ENCODE results near the gene PPP2R2C.

Gene PPP2R2C

GRCh38 chr4:6367371-6367851, 105.0 kb downstream of the PPP2R2C start:
- DNase-seq (ENCODE audit: low read depth in 2 of 2, low spot score in 1 of 2): no peak

- no peak for DNase-seq (ENCODE audit: low read depth in 2 of 2, low spot score in 1 of 2)
Observed at GRCh38 chr4:6366581-6366980, 105.8 kb downstream of the PPP2R2C start.

DNA sequence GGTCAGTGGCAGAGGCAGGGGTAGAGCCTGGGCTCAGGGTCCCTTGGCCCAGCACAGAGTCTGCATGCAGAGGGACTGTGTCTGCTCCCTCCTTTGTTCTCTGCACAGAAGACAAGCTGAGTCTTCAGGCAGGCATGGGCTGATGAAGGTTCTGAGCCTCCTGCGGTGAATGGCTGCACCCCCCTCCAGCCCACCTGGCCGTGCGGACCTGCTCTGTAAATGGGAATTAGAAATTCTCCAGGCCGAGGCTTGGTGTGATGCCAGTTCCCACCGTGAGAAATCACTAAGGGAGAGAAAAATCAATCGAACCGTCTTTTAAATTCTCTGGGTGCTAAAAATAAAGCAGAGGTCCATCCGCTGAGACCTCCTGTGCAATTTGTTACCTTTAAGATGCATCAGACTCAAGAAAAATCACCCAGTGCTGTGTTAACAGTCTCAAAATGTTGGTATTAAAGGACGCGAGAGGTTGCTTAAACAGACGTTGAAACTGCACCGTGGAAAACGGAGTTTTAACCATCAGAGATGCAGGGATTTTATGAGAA, 106.8 kb downstream of the PPP2R2C start:
- DNase-seq (ENCODE audit: low read depth in 2 of 2, low spot score in 1 of 2): no peak

- DNase-seq (ENCODE audit: low read depth in 2 of 2, low spot score in 1 of 2): no peak
Observed at GRCh38 chr4:6364581-6364980, 107.8 kb downstream of the PPP2R2C start.

GRCh38 chr4:6364146-6364545, 108.3 kb downstream of the PPP2R2C start:
- DNase-seq (ENCODE audit: low read depth in 2 of 2, low spot score in 1 of 2): no peak

DNA sequence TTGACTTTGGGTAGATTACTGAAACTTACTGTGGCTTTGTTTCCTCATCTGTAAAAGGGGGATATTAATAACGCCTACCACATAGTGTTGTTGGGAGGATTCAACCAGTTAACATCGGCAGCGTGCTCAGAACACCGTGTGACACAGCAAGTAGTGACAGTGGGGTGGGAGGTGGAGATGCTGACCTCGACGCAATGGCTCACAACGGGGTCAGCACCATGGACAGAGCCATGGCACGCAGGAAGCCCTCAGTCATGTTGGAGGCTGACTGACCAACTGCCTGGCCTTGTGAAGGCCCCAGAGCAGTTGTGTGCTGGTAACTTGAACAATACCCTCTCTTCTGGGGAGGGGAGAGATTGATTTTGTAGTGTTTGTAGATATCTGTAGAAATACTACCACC, 109.5 kb downstream of the PPP2R2C start:
- no peak for DNase-seq (ENCODE audit: low read depth in 2 of 2, low spot score in 1 of 2)

DNA sequence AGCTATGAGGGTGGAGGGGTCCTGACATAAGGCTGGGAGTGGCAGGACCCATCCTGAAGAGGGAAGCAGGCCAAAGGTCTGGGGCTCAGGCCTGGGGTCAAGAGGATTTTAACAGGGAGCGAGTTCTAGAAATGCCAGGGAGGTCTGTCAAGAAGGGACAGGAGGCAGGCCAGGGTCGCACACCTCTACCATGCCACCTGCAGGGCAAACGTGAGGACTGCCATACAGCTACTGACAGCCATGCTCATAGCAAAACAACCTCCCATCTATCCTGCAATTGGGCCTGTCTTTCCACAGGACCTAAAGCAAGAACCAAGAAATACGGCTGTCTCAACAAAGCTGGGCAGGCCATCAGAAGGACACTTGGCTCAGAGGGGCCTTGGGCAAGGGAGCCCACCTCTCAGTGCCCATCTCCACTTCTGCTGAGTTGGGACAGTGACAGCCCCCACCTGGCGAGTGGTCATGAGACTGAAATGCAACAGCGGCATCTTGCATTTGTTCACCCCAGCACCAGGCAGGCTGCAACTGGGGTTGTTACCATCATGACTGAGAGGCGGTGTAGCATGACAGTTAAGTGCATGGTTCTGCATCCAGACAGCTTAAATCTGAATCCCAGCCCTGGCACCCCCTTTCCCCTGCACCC, 110.0 kb downstream of the PPP2R2C start:
- no peak for DNase-seq (ENCODE audit: low read depth in 2 of 2, low spot score in 1 of 2)

- DNase-seq (ENCODE audit: low read depth in 2 of 2, low spot score in 1 of 2): no peak
Observed at GRCh38 chr4:6361076-6361784, 111.2 kb downstream of the PPP2R2C start.

GRCh38 chr4:6360385-6360784, 112.0 kb downstream of the PPP2R2C start:
- no peak for DNase-seq (ENCODE audit: low read depth in 2 of 2, low spot score in 1 of 2)

DNA sequence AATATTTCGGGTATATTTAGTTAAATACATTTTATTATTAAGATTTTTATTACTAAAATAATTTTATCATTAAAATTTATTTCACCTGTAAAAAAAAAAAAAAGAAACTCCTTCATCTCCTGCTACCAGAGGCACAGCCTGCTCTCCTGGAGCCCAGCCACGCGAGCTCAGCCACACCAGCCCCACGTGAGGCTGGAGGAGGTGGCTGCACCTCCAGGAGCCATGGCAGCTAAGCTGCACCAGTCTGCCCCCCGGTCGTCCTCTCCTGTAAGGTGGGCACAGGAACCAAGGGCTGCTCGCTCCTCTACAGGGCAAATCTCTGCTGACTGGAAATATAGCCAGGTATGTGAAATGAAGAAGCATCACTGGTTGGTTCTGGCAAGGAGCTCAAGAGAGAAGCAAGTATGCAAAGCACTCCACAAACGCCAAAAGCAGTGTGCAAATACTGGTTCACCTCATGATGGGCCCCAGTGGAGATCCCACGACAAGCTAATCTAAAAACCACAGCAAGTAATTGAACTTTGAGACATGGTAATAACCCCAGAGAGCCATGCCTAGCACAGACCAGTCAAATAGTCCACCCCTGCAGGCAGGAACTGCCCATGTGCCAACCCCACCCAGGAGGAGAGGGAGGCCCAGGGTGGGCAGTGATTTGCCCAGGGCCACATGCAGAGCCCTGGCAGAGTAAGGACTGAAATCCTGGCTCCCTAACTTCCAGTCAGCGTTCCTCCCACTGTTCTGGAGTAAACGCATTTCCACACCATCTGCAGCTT, 112.7 kb downstream of the PPP2R2C start:
- DNase-seq (ENCODE audit: low read depth in 2 of 2, low spot score in 1 of 2): no peak

- no peak for DNase-seq (ENCODE audit: low read depth in 2 of 2, low spot score in 1 of 2)
Observed at GRCh38 chr4:6357476-6357875, 114.9 kb downstream of the PPP2R2C start.

GRCh38 chr4:6356076-6356560, 116.3 kb downstream of the PPP2R2C start:
- DNase-seq (ENCODE audit: low read depth in 2 of 2, low spot score in 1 of 2): no peak

DNA sequence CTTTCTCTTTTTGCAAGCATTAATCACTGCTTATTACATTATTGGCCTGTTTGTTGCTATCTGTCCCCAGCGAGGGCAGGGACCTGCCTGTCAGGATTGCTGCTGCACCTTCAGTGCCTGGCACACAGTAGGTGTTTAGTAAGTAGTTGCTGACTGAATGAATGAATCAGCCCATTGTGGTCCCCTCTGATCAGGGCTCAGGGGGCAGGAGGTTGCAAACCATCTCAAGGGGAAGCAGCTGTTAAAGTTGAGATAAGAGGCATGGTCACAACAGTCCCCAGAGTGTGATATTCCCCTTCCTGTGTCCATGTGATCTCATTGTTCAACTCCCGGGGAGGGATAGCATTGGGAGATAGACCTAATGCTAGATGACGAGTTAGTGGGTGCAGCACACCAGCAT, 117.4 kb downstream of the PPP2R2C start:
- DNase-seq (ENCODE audit: low read depth in 2 of 2, low spot score in 1 of 2): no peak

DNA sequence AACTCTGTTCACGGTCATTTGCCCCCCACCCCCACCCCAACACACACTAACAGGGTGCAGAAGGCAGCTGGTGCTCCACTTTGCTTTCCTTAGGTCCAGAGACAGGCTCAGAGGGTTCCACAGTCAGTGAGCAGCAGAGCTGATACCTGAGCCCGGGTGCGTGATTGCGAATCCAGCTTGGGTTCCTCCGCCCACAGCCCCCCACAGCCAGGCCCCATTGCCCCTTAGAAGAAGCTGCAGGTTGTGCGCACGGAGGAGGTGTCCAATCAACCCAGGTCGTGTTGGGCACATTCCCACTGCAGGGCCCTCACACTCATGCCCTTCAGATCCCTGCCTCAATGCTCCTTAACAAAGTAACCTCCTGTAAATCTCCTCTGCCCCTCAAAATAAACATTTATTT, 117.8 kb downstream of the PPP2R2C start:
- no peak for DNase-seq (ENCODE audit: low read depth in 2 of 2, low spot score in 1 of 2)

DNA sequence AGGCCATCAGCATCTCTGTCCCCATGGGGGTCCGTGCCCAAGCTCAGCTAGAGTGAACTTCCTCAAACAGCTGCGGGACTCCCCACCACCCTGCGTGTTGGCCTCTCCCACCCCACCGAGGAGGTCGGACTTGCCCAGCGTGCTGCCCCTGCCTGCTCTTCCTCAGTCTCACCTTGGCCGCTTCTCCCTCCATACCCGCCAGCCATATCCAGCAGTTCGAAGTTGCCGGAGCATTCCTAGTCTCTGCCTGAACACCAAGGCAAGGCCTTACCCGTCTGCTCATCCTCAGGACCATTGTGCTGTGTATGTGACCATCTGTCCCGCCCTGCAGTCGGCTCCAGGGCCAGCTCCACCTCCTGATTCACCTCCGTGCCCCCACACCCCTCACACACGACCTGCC, 118.3 kb downstream of the PPP2R2C start:
- DNase-seq (ENCODE audit: low read depth in 2 of 2, low spot score in 1 of 2): no peak

DNA sequence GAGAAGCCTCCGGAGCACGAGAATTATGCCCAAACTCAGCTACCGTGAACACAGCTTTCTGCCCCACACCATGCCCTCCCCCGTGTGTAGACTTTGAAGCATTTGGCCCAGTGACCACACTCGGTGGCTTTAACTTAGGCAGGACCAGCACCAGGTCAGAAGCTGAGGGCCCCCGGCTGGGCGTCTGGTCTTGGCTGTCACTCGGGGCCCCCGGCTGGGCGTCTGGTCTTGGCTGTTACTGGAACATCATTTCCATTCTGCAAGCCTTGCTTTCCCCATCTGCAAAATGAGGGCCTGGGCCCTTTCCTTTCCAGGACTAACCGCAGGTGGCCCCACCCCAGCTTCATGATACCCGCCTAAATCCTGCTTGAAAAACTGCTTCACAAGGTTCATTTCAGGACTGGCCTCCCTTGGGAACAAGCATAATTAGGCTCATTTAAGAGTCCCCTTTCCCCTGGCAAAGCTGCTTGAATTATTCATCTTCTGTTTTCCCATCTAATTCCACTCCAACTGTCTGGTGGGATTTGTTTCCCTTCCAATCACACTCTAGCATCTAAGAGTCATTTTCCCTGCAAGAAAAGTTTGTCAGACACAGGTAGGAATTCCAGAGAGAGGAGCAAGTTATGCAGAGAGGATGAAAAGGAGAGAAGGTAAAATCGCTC, 120.3 kb downstream of the PPP2R2C start:
- no peak for DNase-seq (ENCODE audit: low read depth in 2 of 2, low spot score in 1 of 2)

DNA sequence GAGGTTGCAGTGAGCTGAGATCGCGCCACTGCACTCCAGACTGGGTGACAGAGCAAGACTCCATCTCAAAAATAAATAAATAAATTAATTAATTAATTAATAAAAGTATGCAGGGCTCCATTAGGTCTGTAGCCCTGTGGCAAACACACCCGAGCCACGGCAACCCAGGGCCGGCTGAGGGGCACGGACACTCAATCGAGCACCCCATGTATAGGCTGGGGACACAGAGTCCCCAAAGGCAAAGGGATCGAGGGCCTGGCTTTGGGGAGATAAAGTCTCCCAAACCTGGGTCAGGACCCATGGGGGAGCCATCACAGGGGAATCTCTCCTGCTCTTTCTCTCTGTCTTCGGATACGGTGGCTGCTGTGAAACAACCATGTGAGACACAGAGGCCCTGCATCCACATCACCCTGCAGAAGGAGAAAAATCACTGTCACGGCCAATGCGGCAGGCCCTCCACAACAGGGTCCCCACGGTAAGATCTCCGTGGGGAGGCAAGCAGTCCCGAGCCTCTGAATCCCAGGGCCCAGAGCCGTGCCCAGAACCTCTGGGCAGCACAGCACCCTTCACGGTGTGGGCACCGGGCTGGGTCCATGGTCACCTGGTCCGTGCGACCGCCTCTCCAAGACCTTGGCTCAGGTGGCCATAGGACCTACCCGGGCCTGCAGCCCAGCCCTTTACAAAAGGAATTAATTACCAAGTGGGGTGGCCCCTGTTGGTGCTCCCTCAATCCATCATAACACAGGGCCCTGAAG, 121.0 kb downstream of the PPP2R2C start:
- DNase-seq (ENCODE audit: low read depth in 2 of 2, low spot score in 1 of 2): no peak

GRCh38 chr4:6350646-6351045, 121.8 kb downstream of the PPP2R2C start:
- DNase-seq (ENCODE audit: low read depth in 2 of 2, low spot score in 1 of 2): no peak

GRCh38 chr4:6349896-6350603, 122.4 kb downstream of the PPP2R2C start:
- DNase-seq (ENCODE audit: low read depth in 2 of 2, low spot score in 1 of 2): no peak

DNA sequence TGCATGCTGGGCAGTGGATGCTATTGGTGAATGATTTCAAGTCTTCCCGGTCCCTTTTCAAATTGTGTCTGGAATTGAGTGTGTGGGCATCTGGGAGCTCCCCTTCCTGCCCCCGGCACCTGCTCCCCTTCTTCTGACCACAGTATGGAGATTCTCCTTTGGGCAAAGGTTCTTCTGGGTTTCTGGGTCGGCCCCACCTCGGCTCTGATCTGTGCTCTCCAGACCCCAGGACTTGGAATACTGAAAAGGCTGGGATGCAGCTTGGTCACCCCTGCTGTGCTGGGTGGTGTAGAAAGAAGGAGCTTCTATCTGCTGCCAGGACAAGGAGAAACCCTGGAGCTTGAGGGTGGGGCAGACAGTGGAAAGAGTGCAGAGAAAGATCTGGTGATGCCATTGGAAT, 124.0 kb downstream of the PPP2R2C start:
- no peak for DNase-seq (ENCODE audit: low read depth in 2 of 2, low spot score in 1 of 2)
